Measurements from ENCODE around the gene BACE2. TPM values are rescaled to one million over a fixed set of nuclear protein-coding genes. Genes with fewer than 3 reads are reported as not detected.

BACE2 gene
- total and polyA plus RNA-seq, 2 experiments from 2014 or later, result 8.8 to 17.5 TPM

DNA sequence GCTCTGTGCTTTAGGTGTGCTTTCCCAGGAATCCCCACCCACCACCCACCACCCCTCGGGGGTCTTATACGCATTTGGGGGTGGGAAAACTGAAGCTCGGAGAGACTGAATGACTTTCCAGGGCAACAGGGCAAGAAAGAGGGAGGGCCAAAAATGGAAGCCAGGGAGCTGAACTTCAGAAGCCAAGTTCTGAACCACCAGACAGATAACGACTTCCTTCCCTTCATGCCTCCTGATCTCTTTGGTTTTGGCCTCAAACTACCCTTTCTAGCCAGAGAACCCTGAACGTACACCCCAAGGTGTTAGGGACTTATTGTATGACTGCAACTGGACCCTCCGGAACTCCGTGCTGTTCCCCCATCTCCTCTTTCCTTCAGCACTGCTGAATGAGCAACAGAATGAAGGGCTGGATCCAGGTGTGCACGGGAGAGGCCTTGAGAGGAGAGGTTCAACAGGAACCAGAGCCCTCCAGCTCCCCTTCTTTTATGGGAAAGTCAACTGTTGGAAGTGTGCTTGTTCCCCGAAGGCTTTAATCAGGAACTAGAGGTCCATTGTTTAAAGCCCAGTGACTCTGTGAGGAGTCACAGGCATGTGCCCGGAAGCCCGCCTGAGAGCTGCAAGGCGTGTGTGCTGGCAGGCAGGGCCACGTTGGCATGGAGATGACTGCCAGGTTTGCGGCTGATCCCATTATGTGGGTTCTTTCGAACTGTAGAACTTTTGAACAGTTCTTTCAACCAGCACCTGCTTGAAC lies 3.1 kb downstream of the BACE2 start:
- Histone ChIP-seq H3K4me3 (no peak overlapping the region), H3K27me3 (peaks cover 27% of the 10 kb centered on the region), H3K36me3 (no peaks in the 10 kb centered on the region), H3K27ac (no peak overlapping the region), H3K9me3 (ENCODE audit: low read depth) (no peaks in the 10 kb centered on the region), H3K4me1 (ENCODE audit: low read depth) (no peaks in the 10 kb centered on the region)
- DNase-seq (ENCODE audit: low read depth in 1 of 2, low spot score in 1 of 2), result peak in 1 of 2 donors; percentile 12
- TF ChIP-seq, protein P1, sequence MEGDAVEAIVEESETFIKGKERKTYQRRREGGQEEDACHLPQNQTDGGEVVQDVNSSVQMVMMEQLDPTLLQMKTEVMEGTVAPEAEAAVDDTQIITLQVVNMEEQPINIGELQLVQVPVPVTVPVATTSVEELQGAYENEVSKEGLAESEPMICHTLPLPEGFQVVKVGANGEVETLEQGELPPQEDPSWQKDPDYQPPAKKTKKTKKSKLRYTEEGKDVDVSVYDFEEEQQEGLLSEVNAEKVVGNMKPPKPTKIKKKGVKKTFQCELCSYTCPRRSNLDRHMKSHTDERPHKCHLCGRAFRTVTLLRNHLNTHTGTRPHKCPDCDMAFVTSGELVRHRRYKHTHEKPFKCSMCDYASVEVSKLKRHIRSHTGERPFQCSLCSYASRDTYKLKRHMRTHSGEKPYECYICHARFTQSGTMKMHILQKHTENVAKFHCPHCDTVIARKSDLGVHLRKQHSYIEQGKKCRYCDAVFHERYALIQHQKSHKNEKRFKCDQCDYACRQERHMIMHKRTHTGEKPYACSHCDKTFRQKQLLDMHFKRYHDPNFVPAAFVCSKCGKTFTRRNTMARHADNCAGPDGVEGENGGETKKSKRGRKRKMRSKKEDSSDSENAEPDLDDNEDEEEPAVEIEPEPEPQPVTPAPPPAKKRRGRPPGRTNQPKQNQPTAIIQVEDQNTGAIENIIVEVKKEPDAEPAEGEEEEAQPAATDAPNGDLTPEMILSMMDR (IDR thresholded peaks at IDR 0.05; ENCODE audit: low read depth, low read length), result no peak

DNA sequence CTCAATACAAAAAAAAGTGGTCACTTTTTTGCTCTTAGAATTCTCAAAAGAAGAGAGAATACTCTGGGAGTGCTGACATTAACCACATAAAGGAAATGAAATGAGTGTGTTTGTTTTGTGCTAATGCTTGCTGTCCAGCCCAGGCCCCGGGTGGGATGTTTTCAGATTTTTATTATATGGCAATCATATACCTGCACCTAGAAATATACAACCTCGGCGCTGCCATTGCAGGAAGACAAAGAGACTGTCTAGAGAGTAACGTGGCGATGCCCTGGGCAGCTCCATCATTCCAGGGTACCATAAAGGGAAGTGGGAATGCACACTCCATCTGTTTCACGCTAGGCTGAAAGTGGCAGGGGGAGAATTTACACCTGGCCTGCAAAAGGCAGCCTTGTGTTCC lies 7.1 kb downstream of the BACE2 start:
- Histone ChIP-seq H3K9me3 (ENCODE audit: low read depth) (no peaks in the 10 kb centered on the region), H3K4me3 (no peak overlapping the region), H3K4me1 (ENCODE audit: low read depth) (no peaks in the 10 kb centered on the region), H3K27ac (no peak overlapping the region), H3K27me3 (no peaks in the 10 kb centered on the region), H3K36me3 (no peaks in the 10 kb centered on the region)
- DNase-seq (ENCODE audit: low read depth in 1 of 2, low spot score in 1 of 2), result no peak
- TF ChIP-seq, protein P1 (IDR thresholded peaks at IDR 0.05; ENCODE audit: low read depth, low read length), result no peak

DNA sequence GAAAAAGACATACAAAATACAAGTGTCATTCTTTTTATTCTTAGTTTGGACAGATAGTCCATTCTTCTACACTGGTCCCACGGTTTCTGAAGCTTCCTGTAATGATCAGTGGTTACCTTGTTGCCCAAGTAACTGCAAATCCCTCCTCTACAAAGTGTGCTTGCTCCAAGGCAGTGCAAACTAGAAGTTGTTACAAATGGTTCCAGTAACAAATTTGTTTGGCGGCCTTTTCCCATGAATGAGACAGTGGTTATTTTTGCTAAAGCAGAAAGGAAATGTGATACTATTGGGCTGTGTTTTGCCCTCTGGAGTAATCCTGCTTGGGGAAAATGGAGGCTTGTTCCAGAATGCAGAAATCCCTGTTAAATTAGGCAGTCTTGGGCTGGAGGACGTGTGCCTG lies 8.9 kb downstream of the BACE2 start:
- H3K36me3 ChIP-seq, result no peaks in the 10 kb centered on the region
- H3K27ac ChIP-seq, result no peak overlapping the region
- no peaks in the 10 kb centered on the region for H3K4me1 ChIP-seq (ENCODE audit: low read depth)
- TF ChIP-seq, protein P1 (IDR thresholded peaks at IDR 0.05; ENCODE audit: low read depth, low read length), result no peak
- no peak overlapping the region for H3K4me3 ChIP-seq
- no peaks in the 10 kb centered on the region for H3K9me3 ChIP-seq (ENCODE audit: low read depth)
- H3K27me3 ChIP-seq, result no peaks in the 10 kb centered on the region
- DNase-seq (ENCODE audit: low read depth in 1 of 2, low spot score in 1 of 2), result no peak

DNA sequence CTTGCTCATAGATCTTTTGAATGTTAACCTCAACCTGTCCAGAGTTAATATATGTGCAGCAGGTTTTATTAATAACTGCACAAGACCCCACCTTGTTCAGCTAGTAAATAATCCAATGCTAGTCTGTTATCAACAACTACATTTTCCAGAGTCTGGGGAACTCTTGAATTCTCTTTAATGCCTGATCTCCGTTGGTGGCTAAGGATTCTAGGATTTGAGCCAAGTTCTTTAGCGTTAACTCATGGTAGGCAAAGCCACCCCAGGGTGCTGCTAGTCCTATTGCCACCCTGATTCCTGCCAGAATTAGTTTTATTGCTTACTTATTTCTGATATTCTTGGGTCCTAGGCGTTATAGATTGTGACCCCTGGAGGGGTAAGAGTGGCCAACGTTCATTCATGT lies 12.8 kb downstream of the BACE2 start:
- DNase-seq (ENCODE audit: low read depth in 1 of 2, low spot score in 1 of 2), result no peak
- H3K4me3 ChIP-seq, result no peak overlapping the region
- no peaks in the 10 kb centered on the region for H3K36me3 ChIP-seq
- no peaks in the 10 kb centered on the region for H3K9me3 ChIP-seq (ENCODE audit: low read depth)
- TF ChIP-seq, protein P1 (IDR thresholded peaks at IDR 0.05; ENCODE audit: low read depth, low read length), result no peak
- H3K27me3 ChIP-seq, result no peaks in the 10 kb centered on the region
- no peaks in the 10 kb centered on the region for H3K4me1 ChIP-seq (ENCODE audit: low read depth)
- H3K27ac ChIP-seq, result no peak overlapping the region

DNA sequence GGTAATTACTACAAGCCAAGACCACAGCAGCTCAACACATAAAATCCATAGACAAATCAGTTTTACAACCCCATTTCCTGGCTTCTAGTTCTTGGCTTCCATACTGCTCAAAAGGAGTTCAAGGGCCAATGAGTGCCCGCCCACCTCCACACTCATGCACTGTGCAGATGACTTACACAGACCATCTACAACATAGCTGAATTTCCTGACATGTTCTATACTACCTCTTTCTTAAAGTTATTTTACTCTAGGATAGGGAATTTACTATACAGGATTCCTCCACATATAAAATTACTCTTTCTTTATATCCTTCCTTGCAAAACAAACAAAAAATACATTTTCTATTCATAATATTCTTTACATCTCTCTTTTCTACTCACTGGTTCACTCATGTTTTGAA lies 14.6 kb downstream of the BACE2 start:
- Histone ChIP-seq H3K9me3 (ENCODE audit: low read depth) (no peaks in the 10 kb centered on the region), H3K27me3 (no peaks in the 10 kb centered on the region), H3K27ac (no peak overlapping the region), H3K36me3 (no peaks in the 10 kb centered on the region), H3K4me1 (ENCODE audit: low read depth) (no peaks in the 10 kb centered on the region), H3K4me3 (no peak overlapping the region)
- DNase-seq (ENCODE audit: low read depth in 1 of 2, low spot score in 1 of 2), result no peak
- TF ChIP-seq, protein P1 (IDR thresholded peaks at IDR 0.05; ENCODE audit: low read depth, low read length), result no peak
